ENCODE measurements around the gene TMEM108.

TMEM108 gene

GRCh38 chr3:133364704-133365103 lies 326.5 kb downstream of the TMEM108 start:
- no peak for DNase-seq

GRCh38 chr3:133366921-133367320 lies 328.7 kb downstream of the TMEM108 start:
- DNase-seq: no peak

- no peak for DNase-seq
These were observed 329.2 kb downstream of the TMEM108 start for GRCh38 chr3:133367403-133367802.

- no peak for DNase-seq
These were observed 329.8 kb downstream of the TMEM108 start for GRCh38 chr3:133367956-133368355.

- DNase-seq: no peak
These were observed 330.3 kb downstream of the TMEM108 start for GRCh38 chr3:133368371-133369067.

GRCh38 chr3:133369068-133369440 lies 330.9 kb downstream of the TMEM108 start:
- DNase-seq: no peak

GRCh38 chr3:133371181-133371580 lies 333.0 kb downstream of the TMEM108 start:
- no peak for DNase-seq

GRCh38 chr3:133371676-133372075 lies 333.5 kb downstream of the TMEM108 start:
- DNase-seq: no peak

- DNase-seq: peak; percentile 18
These were observed 336.7 kb downstream of the TMEM108 start for GRCh38 chr3:133374708-133375402.

- no peak for DNase-seq
These were observed 337.2 kb downstream of the TMEM108 start for GRCh38 chr3:133375403-133375745.

GRCh38 chr3:133376810-133377209 lies 338.6 kb downstream of the TMEM108 start:
- no peak for DNase-seq

- DNase-seq: no peak
These were observed 339.2 kb downstream of the TMEM108 start for GRCh38 chr3:133377396-133377795.

GRCh38 chr3:133379926-133380325 lies 341.7 kb downstream of the TMEM108 start:
- DNase-seq: no peak

GRCh38 chr3:133380481-133381225 lies 342.5 kb downstream of the TMEM108 start:
- DNase-seq: no peak

GRCh38 chr3:133381346-133382109 lies 343.3 kb downstream of the TMEM108 start:
- no peak for DNase-seq

- no peak for DNase-seq
These were observed 345.0 kb downstream of the TMEM108 start for GRCh38 chr3:133383175-133383574.

GRCh38 chr3:133383741-133384140 lies 345.6 kb downstream of the TMEM108 start:
- DNase-seq: no peak

- peak; percentile 79 for DNase-seq
These were observed 346.3 kb downstream of the TMEM108 start for GRCh38 chr3:133384331-133385027.

- DNase-seq: no peak
These were observed 348.7 kb downstream of the TMEM108 start for GRCh38 chr3:133386876-133387275.

GRCh38 chr3:133387341-133387740 lies 349.1 kb downstream of the TMEM108 start:
- no peak for DNase-seq

GRCh38 chr3:133388696-133389395 lies 350.7 kb downstream of the TMEM108 start:
- DNase-seq: no peak

GRCh38 chr3:133390715-133391114 lies 352.5 kb downstream of the TMEM108 start:
- no peak for DNase-seq

Data from NCI-H2107 (cell line).